ENCODE results near the gene CASQ2. TPM values are rescaled to one million over a fixed set of nuclear protein-coding genes. Genes with fewer than 3 reads are reported as not detected.

CASQ2 gene
- total and polyA plus RNA-seq, 8 donors = 0.81 to 41.4 (median 7.9) TPM

GRCh38 chr1:115671176-115671934, 97.2 kb downstream of the CASQ2 start:
- intact Hi-C loops (cut with DNase I; ENCODE audit: low total_unique reads) = no loop called here
- peak overlapping the region in 3 of 5 donors; percentile 28 to 40 (median 31) for H3K27ac ChIP-seq
- peaks cover 0 to 22% (median 14%) of the 10 kb centered on the region in 4 donors for H3K36me3 ChIP-seq
- peak in 1 of 2 donors; percentile 38 for DNase-seq
- no peak for TF ChIP-seq EP300 (IDR thresholded peaks at IDR 0.05)
- no peak for TF ChIP-seq CTCF (IDR thresholded peaks at IDR 0.05)
- no peak for TF ChIP-seq POLR2AphosphoS5 (IDR thresholded peaks at IDR 0.05)
- 74 to 84% (median 80%) methylated on average over 17 to 19 of the region's 19 CpGs for WGBS, 5 donors
- H3K4me1 ChIP-seq = peaks cover 0 to 54% (median 21%) of the 10 kb centered on the region in 4 donors
- H3K27me3 ChIP-seq = no peaks in the 10 kb centered on the region
- H3K9me3 ChIP-seq = no peaks in the 10 kb centered on the region
- H3K4me3 ChIP-seq = no peak overlapping the region

- WGBS, 5 donors = 54 to 67% (median 64%) methylated on average over 12 to 14 of the region's 14 CpGs
- H3K4me1 ChIP-seq = peaks cover 0 to 49% (median 23%) of the 10 kb centered on the region in 4 donors
- no peaks in the 10 kb centered on the region for H3K9me3 ChIP-seq
- intact Hi-C loops (cut with DNase I; ENCODE audit: low total_unique reads) = no loop called here
- DNase-seq = peak in 1 of 2 donors; percentile 61
- H3K4me3 ChIP-seq = no peak overlapping the region
- H3K36me3 ChIP-seq = peaks cover 0 to 29% (median 17%) of the 10 kb centered on the region in 4 donors
- no peaks in the 10 kb centered on the region for H3K27me3 ChIP-seq
- peak overlapping the region in 3 of 5 donors; percentile 28 to 40 (median 31) for H3K27ac ChIP-seq
- no peak for TF ChIP-seq POLR2A (IDR thresholded peaks at IDR 0.05)
- TF ChIP-seq POLR2AphosphoS5 (IDR thresholded peaks at IDR 0.05) = no peak
- TF ChIP-seq CTCF (IDR thresholded peaks at IDR 0.05) = no peak
- no peak for TF ChIP-seq EP300 (IDR thresholded peaks at IDR 0.05)
Measured at GRCh38 chr1:115670476-115671175, 97.9 kb downstream of the CASQ2 start.

GRCh38 chr1:115669886-115670285, 98.6 kb downstream of the CASQ2 start:
- Histone ChIP-seq H3K9me3 (no peaks in the 10 kb centered on the region), H3K4me3 (no peak overlapping the region), H3K27ac (peak overlapping the region in 1 of 5 donors; percentile 40), H3K27me3 (no peaks in the 10 kb centered on the region), H3K4me1 (peaks cover 0 to 57% (median 29%) of the 10 kb centered on the region in 4 donors), H3K36me3 (peaks cover 0 to 37% (median 23%) of the 10 kb centered on the region in 4 donors)
- no peak for DNase-seq
- no peak for TF ChIP-seq POLR2A (IDR thresholded peaks at IDR 0.05)
- 83 to 94% (median 90%) methylated on average over 1 of the region's 1 CpG for WGBS, 5 donors
- intact Hi-C loops (cut with DNase I; ENCODE audit: low total_unique reads) = no loop called here

GRCh38 chr1:115669002-115669673, 99.4 kb downstream of the CASQ2 start:
- peaks cover 0 to 58% (median 32%) of the 10 kb centered on the region in 4 donors for H3K4me1 ChIP-seq
- H3K36me3 ChIP-seq = peaks cover under 1 to 44% (median 31%) of the 10 kb centered on the region in 4 donors
- no peak overlapping the region for H3K4me3 ChIP-seq
- 93 to 96% (median 93%) methylated on average over 5 of the region's 5 CpGs for WGBS, 5 donors
- no peak for DNase-seq
- H3K9me3 ChIP-seq = no peaks in the 10 kb centered on the region
- peak overlapping the region in 1 of 5 donors; percentile 26 for H3K27ac ChIP-seq
- no peaks in the 10 kb centered on the region for H3K27me3 ChIP-seq
- intact Hi-C loops (cut with DNase I; ENCODE audit: low total_unique reads) = no loop called here
- TF ChIP-seq CTCF (IDR thresholded peaks at IDR 0.05) (no peak), POLR2AphosphoS5 (IDR thresholded peaks at IDR 0.05) (no peak), POLR2A (IDR thresholded peaks at IDR 0.05) (no peak), EP300 (IDR thresholded peaks at IDR 0.05) (no peak)
